ENCODE measurements around the gene SLC7A4.
A peak's percentile ranks its signal among the peaks of the same experiment; 100 is the strongest.
"Not testable (repeated sequence)": the region's sequence is repeated elsewhere in the genome, so short reads cannot be mapped to it uniquely, and the experiment has no call there.

Gene SLC7A4

GRCh38 chr22:21032037-21032867 lies at the start of gene SLC7A4:
Gene SLC7A4, minus strand, starts transcription at chr22:21032561. Its CDS starts 749 bp downstream, at chr22:21031812.
- DNase-seq (ENCODE audit: low spot score) = no peak

- no peak for DNase-seq (ENCODE audit: low spot score)
Measured at GRCh38 chr22:21080435-21081137, 48.2 kb upstream of the SLC7A4 start.

- no peak for DNase-seq (ENCODE audit: low spot score)
Measured at GRCh38 chr22:21079493-21079892, 47.1 kb upstream of the SLC7A4 start.

GRCh38 chr22:21078916-21079315 lies 46.6 kb upstream of the SLC7A4 start:
- no peak for DNase-seq (ENCODE audit: low spot score)

GRCh38 chr22:21077884-21078508 lies 45.6 kb upstream of the SLC7A4 start:
- DNase-seq (ENCODE audit: low spot score) = no peak

GRCh38 chr22:21076912-21077625 lies 44.7 kb upstream of the SLC7A4 start:
- DNase-seq (ENCODE audit: low spot score) = no peak

- no peak for DNase-seq (ENCODE audit: low spot score)
Measured at GRCh38 chr22:21075516-21076138, 43.3 kb upstream of the SLC7A4 start.

- DNase-seq (ENCODE audit: low spot score) = peak; percentile 96
Measured at GRCh38 chr22:21074102-21074715, 41.8 kb upstream of the SLC7A4 start.

GRCh38 chr22:21073482-21073881 lies 41.1 kb upstream of the SLC7A4 start:
- DNase-seq (ENCODE audit: low spot score) = no peak

- DNase-seq (ENCODE audit: low spot score) = no peak
Measured at GRCh38 chr22:21073023-21073422, 40.7 kb upstream of the SLC7A4 start.

- not testable (repeated sequence) for DNase-seq (ENCODE audit: low spot score)
Measured at GRCh38 chr22:21071796-21072195, 39.4 kb upstream of the SLC7A4 start.

- DNase-seq (ENCODE audit: low spot score) = no peak
Measured at GRCh38 chr22:21070690-21071615, 38.6 kb upstream of the SLC7A4 start.

GRCh38 chr22:21069375-21069774 lies 37.0 kb upstream of the SLC7A4 start:
- no peak for DNase-seq (ENCODE audit: low spot score)

GRCh38 chr22:21068681-21069276 lies 36.4 kb upstream of the SLC7A4 start:
- no peak for DNase-seq (ENCODE audit: low spot score)

- DNase-seq (ENCODE audit: low spot score) = no peak
Measured at GRCh38 chr22:21067901-21068680, 35.7 kb upstream of the SLC7A4 start.

GRCh38 chr22:21067075-21067900 lies 34.9 kb upstream of the SLC7A4 start:
- DNase-seq (ENCODE audit: low spot score) = no peak

- no peak for DNase-seq (ENCODE audit: low spot score)
Measured at GRCh38 chr22:21064917-21065864, 32.8 kb upstream of the SLC7A4 start.
